HEK293T (cell line): ENCODE measurements around the gene DPEP2.

Experiments used
- ARNT ChIP-seq: fragments of 450-650 bp; IDR thresholded peaks from 2 replicates; pipeline ENCODE4 v1.6.1; 2017; ENCODE audit warnings: mild to moderate bottlenecking
- ELF4 ChIP-seq: fragments of 450-650 bp; IDR thresholded peaks from 2 replicates; pipeline ENCODE4 v1.6.1; 2017; ENCODE audit warnings: antibody characterized with exemption
- FOXA1 ChIP-seq: fragments of 450-650 bp; IDR thresholded peaks from 2 replicates; pipeline ENCODE4 v1.6.1; 2016; ENCODE audit warnings: mild to moderate bottlenecking
- FOXK2 ChIP-seq: fragments of 450-650 bp; IDR thresholded peaks from 2 replicates; pipeline ENCODE4 v1.6.1; 2016; ENCODE audit warnings: mild to moderate bottlenecking
- FOXM1 ChIP-seq: fragments of 450-650 bp; IDR thresholded peaks from 2 replicates; pipeline ENCODE4 v1.6.1; 2017; ENCODE audit warnings: mild to moderate bottlenecking, borderline replicate concordance
- NFRKB ChIP-seq: fragments of 450-650 bp; IDR thresholded peaks from 2 replicates; pipeline ENCODE4 v1.6.1; 2016; ENCODE audit warnings: mild to moderate bottlenecking, moderate library complexity
- SUZ12 ChIP-seq: fragments of 450-650 bp; IDR thresholded peaks from 2 replicates; pipeline ENCODE4 v1.6.1; 2016; ENCODE audit warnings: mild to moderate bottlenecking
- TARDBP ChIP-seq: fragments of 450-650 bp; IDR thresholded peaks from 2 replicates; pipeline ENCODE4 v1.6.1; 2016

DNA sequence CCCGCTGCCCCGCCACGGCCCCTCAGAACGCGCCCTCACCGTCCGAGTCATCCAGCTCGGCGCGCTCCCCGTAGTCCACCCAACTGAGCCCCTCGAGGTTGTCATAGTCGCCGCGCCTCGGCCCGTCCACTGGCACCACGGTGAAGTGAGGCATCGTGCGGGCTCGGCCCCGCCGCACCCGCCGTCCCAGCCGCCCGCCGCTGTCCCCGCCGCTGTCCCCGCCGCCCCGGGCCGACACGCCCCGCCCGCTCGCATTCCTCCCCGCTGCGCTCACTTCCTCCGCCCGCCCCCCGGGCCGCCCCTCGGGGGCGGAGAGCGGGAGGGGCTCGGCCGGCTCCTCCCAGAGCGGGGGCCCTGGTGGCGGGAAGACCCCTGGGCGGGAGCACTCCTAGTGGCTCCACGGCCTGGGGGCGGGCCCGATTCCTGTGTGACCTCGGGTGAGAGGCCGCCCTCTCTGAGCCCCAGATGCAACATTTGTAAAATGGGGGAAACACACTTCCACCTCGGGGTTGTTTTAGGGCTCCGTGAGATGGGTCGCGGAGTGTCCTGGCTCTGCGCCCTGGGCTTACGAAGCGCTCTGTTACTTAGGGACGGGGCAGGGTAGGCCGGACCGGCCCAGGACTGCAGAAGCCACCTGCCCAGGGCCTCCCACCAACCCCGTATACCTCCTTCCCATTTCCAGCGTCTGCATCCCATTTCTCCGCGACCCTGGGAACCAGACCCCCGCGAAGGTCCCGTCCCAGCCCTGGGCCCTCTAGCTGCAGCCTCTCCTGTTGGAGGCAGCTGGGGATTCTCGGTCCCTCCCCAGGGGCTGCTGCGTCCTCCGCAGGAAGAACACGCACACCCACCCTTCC, 30.7 kb downstream of the DPEP2 start, which contains the start of gene SLC12A4:
- TF ChIP-seq TARDBP = no peak
- peak; percentile 76; the same call in 1 of the 2 replicates for TF ChIP-seq FOXM1
- no peak for TF ChIP-seq ARNT
- TF ChIP-seq NFRKB = no peak
- no peak for TF ChIP-seq SUZ12
- no peak for TF ChIP-seq FOXA1
- TF ChIP-seq FOXK2 = no peak
- TF ChIP-seq ELF4 = no peak
